ENCODE data around the gene ADGRG3.
"Not testable (repeated sequence)": the region's sequence is repeated elsewhere in the genome, so short reads cannot be mapped to it uniquely, and the experiment has no call there.

Gene ADGRG3

DNA sequence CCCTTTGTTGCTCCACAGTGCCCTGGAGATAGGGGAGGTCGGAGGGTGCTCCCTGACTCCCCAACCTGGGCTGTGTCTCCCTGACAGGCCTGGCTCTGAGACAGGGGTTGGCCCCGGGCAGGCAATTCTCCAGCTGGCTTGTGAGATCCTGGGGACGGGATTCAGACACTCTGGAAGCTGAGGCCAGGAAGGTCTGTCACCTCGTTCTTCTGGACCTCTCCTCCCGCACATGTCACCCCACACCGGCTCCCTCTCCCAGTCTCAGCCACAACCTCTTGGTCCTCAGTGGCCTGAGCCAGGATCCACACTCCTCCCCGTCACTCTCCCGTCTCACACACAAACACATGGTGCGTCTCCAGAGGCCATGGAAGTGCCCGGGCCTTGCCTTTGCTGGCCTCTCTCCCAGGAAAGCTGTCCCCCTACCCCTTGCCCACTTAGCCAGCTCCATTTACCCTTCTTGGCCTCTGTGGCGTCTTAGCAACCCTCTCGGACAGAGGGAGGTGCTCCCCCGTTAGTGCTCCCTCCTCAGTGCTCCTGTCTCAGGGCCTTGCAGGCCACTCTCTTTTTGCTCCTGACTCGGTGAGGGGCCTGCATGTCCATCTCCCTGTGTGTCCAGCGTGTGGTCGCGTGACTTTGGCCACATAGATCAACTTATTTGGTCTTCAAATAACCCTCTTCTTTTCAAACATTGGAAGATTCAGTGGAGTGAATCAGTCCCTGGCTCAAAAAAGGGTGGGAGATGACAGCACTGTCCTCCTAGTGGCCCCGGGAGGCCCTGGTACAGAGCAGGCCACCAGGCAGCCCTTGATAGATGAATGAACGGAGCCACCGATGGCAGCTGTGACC, 747 bp downstream of the ADGRG3 start:
- Histone ChIP-seq H2AFZ (ENCODE audit: low read depth, low read length, severe bottlenecking) (no peak overlapping the region), H3K79me2 (ENCODE audit: insufficient read depth, low read length) (no peaks in the 10 kb centered on the region), H3K36me3 (ENCODE audit: low read length) (no peaks in the 10 kb centered on the region), H3K4me2 (ENCODE audit: low read depth, low read length, poor library complexity, severe bottlenecking) (no peak overlapping the region), H3K4me3 (ENCODE audit: insufficient read depth, low read length, poor library complexity, severe bottlenecking) (no peak overlapping the region), H3K9me3 (ENCODE audit: insufficient read depth, low read length) (no peaks in the 10 kb centered on the region), H3K27ac (ENCODE audit: low read depth, low read length) (no peak overlapping the region), H3K9me2 (replicated peaks; ENCODE audit: insufficient read depth, low read length) (no peaks in the 10 kb centered on the region), H3K27me3 (ENCODE audit: low read length) (no peaks in the 10 kb centered on the region), H4K20me1 (ENCODE audit: low read depth, low read length) (no peaks in the 10 kb centered on the region), H3K9ac (ENCODE audit: low read length) (no peak overlapping the region), H3F3A (ENCODE audit: insufficient read depth) (no peaks in the 10 kb centered on the region)
- TF ChIP-seq EZH2phosphoT487 (conservative IDR thresholded peaks at IDR 0.05; ENCODE audit: low read length), result no peak
- TF ChIP-seq, protein P1, sequence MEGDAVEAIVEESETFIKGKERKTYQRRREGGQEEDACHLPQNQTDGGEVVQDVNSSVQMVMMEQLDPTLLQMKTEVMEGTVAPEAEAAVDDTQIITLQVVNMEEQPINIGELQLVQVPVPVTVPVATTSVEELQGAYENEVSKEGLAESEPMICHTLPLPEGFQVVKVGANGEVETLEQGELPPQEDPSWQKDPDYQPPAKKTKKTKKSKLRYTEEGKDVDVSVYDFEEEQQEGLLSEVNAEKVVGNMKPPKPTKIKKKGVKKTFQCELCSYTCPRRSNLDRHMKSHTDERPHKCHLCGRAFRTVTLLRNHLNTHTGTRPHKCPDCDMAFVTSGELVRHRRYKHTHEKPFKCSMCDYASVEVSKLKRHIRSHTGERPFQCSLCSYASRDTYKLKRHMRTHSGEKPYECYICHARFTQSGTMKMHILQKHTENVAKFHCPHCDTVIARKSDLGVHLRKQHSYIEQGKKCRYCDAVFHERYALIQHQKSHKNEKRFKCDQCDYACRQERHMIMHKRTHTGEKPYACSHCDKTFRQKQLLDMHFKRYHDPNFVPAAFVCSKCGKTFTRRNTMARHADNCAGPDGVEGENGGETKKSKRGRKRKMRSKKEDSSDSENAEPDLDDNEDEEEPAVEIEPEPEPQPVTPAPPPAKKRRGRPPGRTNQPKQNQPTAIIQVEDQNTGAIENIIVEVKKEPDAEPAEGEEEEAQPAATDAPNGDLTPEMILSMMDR (IDR thresholded peaks at IDR 0.05; ENCODE audit: insufficient read depth, low read length, poor library complexity, severe bottlenecking), result no peak

GRCh38 chr16:57669476-57670162, 1.5 kb downstream of the ADGRG3 start:
- H2AFZ ChIP-seq (ENCODE audit: low read depth, low read length, severe bottlenecking), result no peak overlapping the region
- no peak overlapping the region for H3K4me2 ChIP-seq (ENCODE audit: low read depth, low read length, poor library complexity, severe bottlenecking)
- no peaks in the 10 kb centered on the region for H3K27me3 ChIP-seq (ENCODE audit: low read length)
- no peaks in the 10 kb centered on the region for H3K36me3 ChIP-seq (ENCODE audit: low read length)
- no peak overlapping the region for H3K9ac ChIP-seq (ENCODE audit: low read length)
- H4K20me1 ChIP-seq (ENCODE audit: low read depth, low read length), result no peaks in the 10 kb centered on the region
- no peaks in the 10 kb centered on the region for H3K9me2 ChIP-seq (replicated peaks; ENCODE audit: insufficient read depth, low read length)
- no peak overlapping the region for H3K27ac ChIP-seq (ENCODE audit: low read depth, low read length)
- no peak for TF ChIP-seq EZH2phosphoT487 (conservative IDR thresholded peaks at IDR 0.05; ENCODE audit: low read length)
- TF ChIP-seq, protein P1 (IDR thresholded peaks at IDR 0.05; ENCODE audit: insufficient read depth, low read length, poor library complexity, severe bottlenecking), result no peak
- H3K4me3 ChIP-seq (ENCODE audit: insufficient read depth, low read length, poor library complexity, severe bottlenecking), result no peak overlapping the region
- no peaks in the 10 kb centered on the region for H3K9me3 ChIP-seq (ENCODE audit: insufficient read depth, low read length)
- no peaks in the 10 kb centered on the region for H3K79me2 ChIP-seq (ENCODE audit: insufficient read depth, low read length)
- no peaks in the 10 kb centered on the region for H3F3A ChIP-seq (ENCODE audit: insufficient read depth)

DNA sequence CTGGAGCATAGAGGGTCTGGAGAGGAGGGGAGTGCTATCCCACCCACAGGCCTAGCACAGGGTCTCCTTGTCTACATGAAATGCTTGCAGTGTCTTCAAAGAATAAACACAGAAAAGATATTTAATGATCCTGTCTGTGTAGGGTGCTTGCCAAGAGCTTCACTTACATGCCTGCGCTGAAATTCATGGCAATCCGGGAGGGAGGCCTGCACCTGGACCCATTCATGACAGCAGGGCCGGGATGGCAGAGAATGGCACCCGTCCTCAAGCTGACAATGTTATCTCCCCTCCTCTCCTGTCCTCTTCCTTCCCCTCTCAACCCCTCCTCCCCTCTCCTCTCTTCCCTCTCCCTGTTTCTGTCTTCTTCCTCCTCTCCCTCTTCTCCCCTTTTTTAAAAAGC, 2.1 kb downstream of the ADGRG3 start:
- Histone ChIP-seq H3K27ac (ENCODE audit: low read depth, low read length) (no peak overlapping the region), H3K79me2 (ENCODE audit: insufficient read depth, low read length) (no peaks in the 10 kb centered on the region), H3K9ac (ENCODE audit: low read length) (no peak overlapping the region), H3K4me2 (ENCODE audit: low read depth, low read length, poor library complexity, severe bottlenecking) (no peak overlapping the region), H3K4me3 (ENCODE audit: insufficient read depth, low read length, poor library complexity, severe bottlenecking) (no peak overlapping the region), H3K9me3 (ENCODE audit: insufficient read depth, low read length) (no peaks in the 10 kb centered on the region), H3F3A (ENCODE audit: insufficient read depth) (no peaks in the 10 kb centered on the region), H3K9me2 (replicated peaks; ENCODE audit: insufficient read depth, low read length) (no peaks in the 10 kb centered on the region), H3K27me3 (ENCODE audit: low read length) (no peaks in the 10 kb centered on the region), H4K20me1 (ENCODE audit: low read depth, low read length) (no peaks in the 10 kb centered on the region), H3K36me3 (ENCODE audit: low read length) (no peaks in the 10 kb centered on the region), H2AFZ (ENCODE audit: low read depth, low read length, severe bottlenecking) (no peak overlapping the region)
- TF ChIP-seq EZH2phosphoT487 (conservative IDR thresholded peaks at IDR 0.05; ENCODE audit: low read length), result no peak
- TF ChIP-seq, protein P1 (IDR thresholded peaks at IDR 0.05; ENCODE audit: insufficient read depth, low read length, poor library complexity, severe bottlenecking), result no peak

GRCh38 chr16:57671451-57671850, 3.3 kb downstream of the ADGRG3 start:
- not testable (repeated sequence) for H3K9ac ChIP-seq (ENCODE audit: low read length); H2AFZ ChIP-seq (ENCODE audit: low read depth, low read length, severe bottlenecking); H3K9me3 ChIP-seq (ENCODE audit: insufficient read depth, low read length); H3K4me3 ChIP-seq (ENCODE audit: insufficient read depth, low read length, poor library complexity, severe bottlenecking); H3K36me3 ChIP-seq (ENCODE audit: low read length); H3K79me2 ChIP-seq (ENCODE audit: insufficient read depth, low read length); H3F3A ChIP-seq (ENCODE audit: insufficient read depth); H3K27ac ChIP-seq (ENCODE audit: low read depth, low read length); H3K4me2 ChIP-seq (ENCODE audit: low read depth, low read length, poor library complexity, severe bottlenecking); H3K27me3 ChIP-seq (ENCODE audit: low read length); H4K20me1 ChIP-seq (ENCODE audit: low read depth, low read length); H3K9me2 ChIP-seq (replicated peaks; ENCODE audit: insufficient read depth, low read length)

Data from SU-DHL-6 (cell line).